ENCODE data around the gene FAM83F.

The FAM83F gene

DNA sequence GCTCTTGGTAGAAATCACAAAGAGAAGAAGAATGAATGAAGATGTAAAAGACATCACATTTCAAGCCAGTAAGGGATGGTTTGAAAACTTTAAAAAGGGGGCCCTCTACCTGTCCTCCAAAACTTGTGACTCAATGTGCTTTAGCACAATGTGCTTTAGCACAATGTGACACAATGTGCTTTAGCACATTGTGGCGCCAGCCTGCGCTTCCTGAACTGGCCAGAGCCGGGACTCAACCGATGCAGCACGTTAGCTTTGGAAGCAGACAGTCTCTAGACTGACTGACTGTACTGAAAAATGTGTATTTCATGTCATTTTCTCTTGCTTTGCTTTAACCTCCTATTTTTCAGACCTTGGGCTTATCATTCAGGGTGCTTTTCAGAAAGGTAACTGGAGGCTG, 63.5 kb downstream of the FAM83F start:
- no peak for DNase-seq (ENCODE audit: low read depth in 2 of 2)
- H3K4me3 ChIP-seq (replicated peaks in 1 of 2; ENCODE audit: low read depth in 2 of 2, low read length in 2 of 2) = no peak overlapping the region
- no peak for TF ChIP-seq CTCF (IDR thresholded peaks at IDR 0.05; ENCODE audit: low read depth, low read length)

- no peak overlapping the region for H3K4me3 ChIP-seq (replicated peaks in 1 of 2; ENCODE audit: low read depth in 2 of 2, low read length in 2 of 2)
- DNase-seq (ENCODE audit: low read depth in 2 of 2) = no peak
- no peak for TF ChIP-seq CTCF (IDR thresholded peaks at IDR 0.05; ENCODE audit: low read depth, low read length)
Measured at GRCh38 chr22:40065981-40066380, 71.2 kb downstream of the FAM83F start.

GRCh38 chr22:40067639-40068038, 72.9 kb downstream of the FAM83F start:
- H3K4me3 ChIP-seq (replicated peaks in 1 of 2; ENCODE audit: low read depth in 2 of 2, low read length in 2 of 2) = no peak overlapping the region
- no peak for DNase-seq (ENCODE audit: low read depth in 2 of 2)
- TF ChIP-seq CTCF (IDR thresholded peaks at IDR 0.05; ENCODE audit: low read depth, low read length) = no peak

- no peak overlapping the region for H3K4me3 ChIP-seq (replicated peaks in 1 of 2; ENCODE audit: low read depth in 2 of 2, low read length in 2 of 2)
- DNase-seq (ENCODE audit: low read depth in 2 of 2) = peak in 1 of 2 donors; percentile 5
- TF ChIP-seq CTCF (IDR thresholded peaks at IDR 0.05; ENCODE audit: low read depth, low read length) = no peak
Measured at GRCh38 chr22:40070701-40071100, 75.9 kb downstream of the FAM83F start.

- TF ChIP-seq CTCF (IDR thresholded peaks at IDR 0.05; ENCODE audit: low read depth, low read length) = no peak
- no peak for DNase-seq (ENCODE audit: low read depth in 2 of 2)
- H3K4me3 ChIP-seq (replicated peaks in 1 of 2; ENCODE audit: low read depth in 2 of 2, low read length in 2 of 2) = no peak overlapping the region
Measured at GRCh38 chr22:40071720-40072119, 77.0 kb downstream of the FAM83F start.

DNA sequence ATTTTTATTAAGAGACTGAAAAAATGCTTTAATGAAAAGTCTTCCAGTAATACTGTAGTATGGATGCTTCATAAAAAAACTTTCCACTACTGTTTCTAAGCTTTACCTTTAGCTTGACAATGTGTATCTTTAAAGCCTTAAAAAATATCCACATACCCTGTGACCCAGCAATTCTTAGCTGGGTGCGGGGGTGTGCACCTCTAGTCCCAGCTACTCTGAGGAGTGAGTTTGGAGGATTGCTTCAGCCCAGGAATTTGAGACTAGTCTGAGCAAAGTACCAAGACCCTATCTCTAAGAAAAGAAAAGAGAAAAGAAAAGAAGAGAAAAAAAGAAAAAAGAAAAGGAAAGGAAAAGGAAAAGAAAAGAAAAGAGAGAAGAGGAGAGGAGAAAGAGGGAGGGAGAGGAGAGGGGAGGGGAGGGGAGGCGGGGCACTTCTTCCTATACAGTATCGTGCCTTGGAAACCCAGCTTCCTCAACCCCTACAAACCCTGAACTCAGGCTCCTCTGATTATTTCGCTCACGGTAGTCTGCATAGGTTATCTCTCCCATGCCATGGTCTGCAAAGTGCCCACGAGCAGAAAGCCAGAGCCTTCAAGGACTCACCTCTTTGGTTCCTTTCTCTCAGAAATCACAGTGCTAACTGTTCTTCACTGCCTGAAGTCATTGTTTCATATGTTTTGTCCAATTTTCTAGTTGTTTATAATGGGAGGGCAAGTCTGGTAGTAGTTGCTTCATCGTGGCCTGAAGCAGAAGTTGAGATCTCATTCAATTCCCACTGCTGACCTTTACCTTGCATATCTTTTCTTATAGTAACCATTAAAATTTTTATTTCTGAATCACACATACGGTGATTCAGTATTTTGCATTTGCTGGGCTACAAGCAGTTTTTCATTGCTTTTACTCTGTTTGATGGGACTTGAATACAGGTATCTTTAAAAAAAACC, 82.2 kb downstream of the FAM83F start:
- H3K4me3 ChIP-seq (replicated peaks in 1 of 2; ENCODE audit: low read depth in 2 of 2, low read length in 2 of 2) = no peak overlapping the region
- no peak for TF ChIP-seq CTCF (IDR thresholded peaks at IDR 0.05; ENCODE audit: low read depth, low read length)
- peak in 1 of 2 donors; percentile 8 for DNase-seq (ENCODE audit: low read depth in 2 of 2)

Measured in cardiac fibroblast (primary cell).